Nephron (organoid): ENCODE results near the gene ATF7IP2.
"Not testable (repeated sequence)": the region's sequence is repeated elsewhere in the genome, so short reads cannot be mapped to it uniquely, and the experiment has no call there.

ENCODE experiments used
- H3K27ac Mint-ChIP-seq, 3 experiments: 2 replicates each; pipeline ENCODE4 v1.8.0; 2020; ENCODE audit warnings: mixed read lengths in 3 of 3, mild to moderate bottlenecking in 2 of 3, moderate library complexity in 1 of 3
- H3K27me3 Mint-ChIP-seq: 2 replicates; pipeline ENCODE4 v1.8.0; 2021; ENCODE audit warnings: low read depth, mild to moderate bottlenecking, moderate library complexity, mixed read lengths
- H3K36me3 Mint-ChIP-seq: 2 replicates; pipeline ENCODE4 v1.8.0; 2020; ENCODE audit warnings: low read depth, mixed read lengths
- H3K4me1 Mint-ChIP-seq: 2 replicates; pipeline ENCODE4 v1.8.0; 2020; ENCODE audit warnings: mixed read lengths
- H3K4me3 Mint-ChIP-seq, 3 experiments: 2 replicates each; pipeline ENCODE4 v1.8.0; 2020; ENCODE audit warnings: mild to moderate bottlenecking in 3 of 3, mixed read lengths in 3 of 3, moderate library complexity in 2 of 3
- H3K9me3 Mint-ChIP-seq: 2 replicates; pipeline ENCODE4 v1.8.0; 2020; ENCODE audit warnings: mixed read lengths
- TF ChIP-seq, protein P1 (sequence below), 3 experiments: fragments of 200-600 bp; sonication (generic); IDR thresholded peaks; one replicate each; pipeline ENCODE4 v1.5.0; 2021; ENCODE audit warnings: antibody characterized with exemption in 3 of 3; ENCODE audit not compliant: unreplicated experiment in 3 of 3

Gene ATF7IP2

DNA sequence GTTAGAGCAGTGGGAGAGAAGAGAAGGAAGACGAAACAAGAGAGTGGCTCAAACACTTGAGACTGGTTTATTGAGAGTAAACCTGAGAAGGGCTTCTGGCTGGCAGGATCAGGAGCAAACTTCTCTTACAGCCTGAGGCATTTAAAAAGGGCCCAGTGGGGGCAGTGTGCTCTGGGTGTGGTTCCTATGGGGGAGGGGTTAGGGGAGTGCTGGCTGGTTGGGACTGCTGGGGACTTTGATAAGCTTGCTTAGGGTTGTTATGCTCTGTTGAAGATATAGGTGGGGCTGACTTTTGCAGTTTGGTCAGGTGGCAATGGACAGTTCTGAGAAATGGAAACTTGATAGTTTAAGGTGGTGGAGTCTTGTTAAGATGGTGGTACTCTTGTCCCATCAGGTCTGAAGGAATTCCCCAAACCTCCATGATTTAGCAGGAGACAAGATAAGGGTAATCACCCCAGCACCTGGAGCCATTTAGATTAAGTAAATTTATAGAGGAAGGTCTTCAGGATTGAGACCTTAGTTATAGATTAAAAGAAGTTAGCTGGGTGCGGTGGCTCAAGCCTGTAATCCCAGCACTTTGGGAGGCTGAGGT, 115.3 kb downstream of the ATF7IP2 start:
- Mint-ChIP-seq H3K9me3 (no peaks in the 10 kb centered on the region), H3K27me3 (no peaks in the 10 kb centered on the region), H3K36me3 (no peaks in the 10 kb centered on the region), H3K4me3 (no peak overlapping the region), H3K27ac (no peak overlapping the region), H3K4me1 (no peaks in the 10 kb centered on the region)
- TF ChIP-seq, protein P1, sequence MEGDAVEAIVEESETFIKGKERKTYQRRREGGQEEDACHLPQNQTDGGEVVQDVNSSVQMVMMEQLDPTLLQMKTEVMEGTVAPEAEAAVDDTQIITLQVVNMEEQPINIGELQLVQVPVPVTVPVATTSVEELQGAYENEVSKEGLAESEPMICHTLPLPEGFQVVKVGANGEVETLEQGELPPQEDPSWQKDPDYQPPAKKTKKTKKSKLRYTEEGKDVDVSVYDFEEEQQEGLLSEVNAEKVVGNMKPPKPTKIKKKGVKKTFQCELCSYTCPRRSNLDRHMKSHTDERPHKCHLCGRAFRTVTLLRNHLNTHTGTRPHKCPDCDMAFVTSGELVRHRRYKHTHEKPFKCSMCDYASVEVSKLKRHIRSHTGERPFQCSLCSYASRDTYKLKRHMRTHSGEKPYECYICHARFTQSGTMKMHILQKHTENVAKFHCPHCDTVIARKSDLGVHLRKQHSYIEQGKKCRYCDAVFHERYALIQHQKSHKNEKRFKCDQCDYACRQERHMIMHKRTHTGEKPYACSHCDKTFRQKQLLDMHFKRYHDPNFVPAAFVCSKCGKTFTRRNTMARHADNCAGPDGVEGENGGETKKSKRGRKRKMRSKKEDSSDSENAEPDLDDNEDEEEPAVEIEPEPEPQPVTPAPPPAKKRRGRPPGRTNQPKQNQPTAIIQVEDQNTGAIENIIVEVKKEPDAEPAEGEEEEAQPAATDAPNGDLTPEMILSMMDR (IDR thresholded peaks at IDR 0.05; ENCODE audit: unreplicated experiment in 3 of 3) = no peak

DNA sequence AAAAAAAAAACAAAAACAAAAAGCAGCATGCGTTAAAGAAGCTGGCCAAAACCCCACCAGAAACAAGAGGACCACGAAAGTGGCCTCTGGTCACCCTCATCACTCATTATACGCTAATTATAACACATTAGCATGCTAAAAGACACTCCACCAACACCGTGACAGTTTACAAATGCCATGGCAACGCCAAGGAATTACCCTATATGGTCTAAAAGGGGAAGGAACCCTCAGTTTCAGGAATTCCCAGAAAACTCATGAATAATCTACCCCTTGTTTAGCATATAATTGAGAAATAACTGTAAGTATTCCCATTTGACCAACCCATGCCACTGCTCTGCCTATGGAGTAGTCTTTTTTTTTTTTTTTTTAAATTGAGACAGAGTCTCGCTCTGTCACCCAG, 116.9 kb downstream of the ATF7IP2 start:
- Mint-ChIP-seq H3K4me1 (no peaks in the 10 kb centered on the region), H3K27ac (no peak overlapping the region), H3K27me3 (no peaks in the 10 kb centered on the region), H3K9me3 (no peaks in the 10 kb centered on the region), H3K4me3 (no peak overlapping the region), H3K36me3 (no peaks in the 10 kb centered on the region)
- TF ChIP-seq, protein P1 (IDR thresholded peaks at IDR 0.05; ENCODE audit: unreplicated experiment in 3 of 3) = no peak

DNA sequence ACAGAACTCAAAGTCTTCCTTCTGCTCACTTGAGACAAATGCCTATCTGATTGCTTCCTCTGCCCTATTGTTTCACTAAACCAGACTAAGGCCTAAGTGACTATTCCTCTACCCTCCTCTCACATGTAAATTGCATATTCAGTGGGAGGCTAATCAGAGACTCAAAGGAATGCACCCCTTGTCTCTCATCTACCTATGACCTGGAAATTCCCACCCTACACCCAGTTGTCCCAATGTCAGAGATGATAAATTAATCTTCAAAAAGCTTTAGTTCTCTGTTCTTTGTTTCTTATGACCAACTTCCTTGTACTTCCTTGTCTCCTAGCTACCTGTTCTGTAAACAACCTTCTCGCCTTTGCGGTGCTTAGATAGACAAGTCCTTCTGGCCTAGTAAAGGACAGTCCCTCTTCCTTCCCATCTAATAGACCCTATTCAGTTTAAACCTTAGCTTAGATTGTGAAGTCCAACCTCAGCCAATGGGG, 118.6 kb downstream of the ATF7IP2 start:
- Mint-ChIP-seq H3K27me3 (no peaks in the 10 kb centered on the region), H3K27ac (no peak overlapping the region), H3K36me3 (no peaks in the 10 kb centered on the region), H3K9me3 (no peaks in the 10 kb centered on the region), H3K4me3 (no peak overlapping the region), H3K4me1 (no peaks in the 10 kb centered on the region)
- TF ChIP-seq, protein P1 (IDR thresholded peaks at IDR 0.05; ENCODE audit: unreplicated experiment in 3 of 3) = no peak

- not testable (repeated sequence) for H3K9me3 Mint-ChIP-seq, H3K36me3 Mint-ChIP-seq, H3K4me1 Mint-ChIP-seq, H3K4me3 Mint-ChIP-seq, H3K27me3 Mint-ChIP-seq, H3K27ac Mint-ChIP-seq
Observed at GRCh38 chr16:10505286-10505685, 119.4 kb downstream of the ATF7IP2 start.

DNA sequence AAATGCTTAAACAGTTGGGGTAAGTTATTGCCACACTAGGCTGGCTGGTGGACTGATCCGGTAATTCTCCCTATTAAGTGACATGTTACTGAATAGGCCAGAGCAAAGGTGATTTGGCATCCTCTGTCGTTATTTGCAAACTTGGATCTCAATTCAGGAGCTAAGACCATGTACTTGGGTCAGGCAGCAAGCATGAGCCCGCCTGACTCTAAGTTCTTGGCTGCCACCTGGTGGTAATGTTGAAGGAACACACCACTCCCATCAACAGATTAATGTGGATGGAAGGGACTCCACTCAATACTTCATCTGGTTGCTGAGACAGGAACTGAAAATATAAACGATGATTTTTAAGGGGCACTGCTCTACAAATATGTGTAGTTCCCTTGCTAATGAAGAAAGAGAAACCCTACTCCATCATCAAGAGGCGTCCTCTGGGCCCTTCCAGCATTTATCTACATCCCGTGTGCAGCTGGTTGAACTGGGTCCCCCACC, 123.7 kb downstream of the ATF7IP2 start:
- Mint-ChIP-seq H3K27me3 (no peaks in the 10 kb centered on the region), H3K27ac (no peak overlapping the region), H3K4me3 (no peak overlapping the region), H3K4me1 (no peaks in the 10 kb centered on the region), H3K9me3 (no peaks in the 10 kb centered on the region), H3K36me3 (peaks cover 4% of the 10 kb centered on the region)
- TF ChIP-seq, protein P1 (IDR thresholded peaks at IDR 0.05; ENCODE audit: unreplicated experiment in 3 of 3) = peak; percentile 78 to 86 (median 84)

- Mint-ChIP-seq H3K4me1 (no peaks in the 10 kb centered on the region), H3K9me3 (no peaks in the 10 kb centered on the region), H3K27me3 (no peaks in the 10 kb centered on the region), H3K36me3 (peaks cover 4% of the 10 kb centered on the region), H3K4me3 (no peak overlapping the region), H3K27ac (no peak overlapping the region)
- TF ChIP-seq, protein P1 (IDR thresholded peaks at IDR 0.05; ENCODE audit: unreplicated experiment in 3 of 3) = no peak
Observed at GRCh38 chr16:10510279-10510678, 124.4 kb downstream of the ATF7IP2 start.
